ENCODE measurements around the gene KPNA1. TPM values are rescaled to one million over a fixed set of nuclear protein-coding genes. Genes with fewer than 3 reads are reported as not detected.
"Not testable (repeated sequence)": the region's sequence is repeated elsewhere in the genome, so short reads cannot be mapped to it uniquely, and the experiment has no call there.

The KPNA1 gene
- total RNA-seq, 1 donor from 2014 or later: 88.2 TPM

DNA sequence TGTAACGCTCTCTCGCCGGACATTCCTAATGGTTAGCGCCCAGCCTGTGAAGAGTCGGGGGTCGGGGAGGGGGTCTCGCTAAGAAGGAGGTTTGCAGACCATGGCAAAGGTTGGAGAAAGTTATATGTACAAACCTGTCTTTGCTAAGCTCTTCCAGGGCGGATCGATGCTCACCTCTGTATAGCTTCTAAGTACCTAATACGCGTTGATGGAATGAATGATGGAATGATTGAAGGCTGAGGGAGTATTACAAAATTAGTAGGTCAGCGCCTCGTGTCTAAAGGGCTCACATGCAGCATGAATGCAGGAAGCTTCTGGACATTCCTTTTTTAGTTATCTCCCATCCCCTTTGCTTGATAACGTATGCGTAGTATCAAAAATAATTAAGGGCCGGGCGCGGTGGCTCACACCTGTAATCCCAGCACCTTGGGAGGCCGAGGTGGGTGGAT lies 305 bp upstream of the KPNA1 start:
- intact Hi-C loops (cut with micrococcal nuclease): loop anchor here (1.0 to 10.0 kb wide), 3 partner anchors 19 to 280 kb away; partner anchors contain the start of genes HSPBAP1 and SLC49A4
- H3K4me3 Mint-ChIP-seq: peak overlapping the region; percentile 90
- peaks cover 8% of the 10 kb centered on the region for H3K36me3 Mint-ChIP-seq (ENCODE audit: low read depth)
- peaks cover 41% of the 10 kb centered on the region for H3K4me1 Mint-ChIP-seq (ENCODE audit: low read depth)
- H3K27ac Mint-ChIP-seq: peak overlapping the region; percentile 85
- no peak for DNase-seq (ENCODE audit: low spot score)
- H3K9me3 Mint-ChIP-seq: no peaks in the 10 kb centered on the region
- peaks cover 4% of the 10 kb centered on the region for H3K27me3 Mint-ChIP-seq (ENCODE audit: insufficient read depth)

GRCh38 chr3:122513386-122514122 lies 1.2 kb downstream of the KPNA1 start:
- Mint-ChIP-seq H3K4me3 (peak overlapping the region; percentile 89), H3K4me1 (ENCODE audit: low read depth) (peaks cover 49% of the 10 kb centered on the region), H3K9me3 (no peaks in the 10 kb centered on the region), H3K36me3 (ENCODE audit: low read depth) (peaks cover 12% of the 10 kb centered on the region), H3K27ac (peak overlapping the region; percentile 92), H3K27me3 (ENCODE audit: insufficient read depth) (peaks cover 4% of the 10 kb centered on the region)
- no peak for DNase-seq (ENCODE audit: low spot score)
- intact Hi-C loops (cut with micrococcal nuclease): loop anchor here (1.0 to 10.0 kb wide), 9 partner anchors 16 to 678 kb away; partner anchors contain the start of genes DTX3L, EAF2, FAM162A and HSPBAP1

DNA sequence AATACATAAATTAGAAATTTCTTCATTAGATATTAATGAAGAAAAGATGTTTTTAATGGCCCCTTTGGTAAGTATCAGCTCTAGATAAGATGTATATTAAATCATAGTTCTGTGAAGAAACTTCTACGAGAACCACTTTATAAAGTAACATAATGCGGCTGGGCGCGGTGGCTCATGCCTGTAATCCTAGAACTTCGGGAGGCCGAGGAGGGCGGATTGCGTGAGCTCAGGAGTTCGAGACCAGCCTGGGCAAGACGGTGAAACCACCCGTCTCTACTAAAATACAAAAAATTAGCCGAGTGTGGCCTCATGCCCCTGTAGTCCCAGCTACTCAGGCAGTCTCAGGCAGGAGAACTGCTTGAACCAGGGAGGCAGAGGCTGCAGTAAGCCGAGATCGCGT lies 2.5 kb downstream of the KPNA1 start:
- intact Hi-C loops (cut with micrococcal nuclease): loop anchor here (10.0 kb wide), 1 partner anchor 283 kb away; the partner anchor contains the start of genes HSPBAP1 and SLC49A4
- H3K36me3 Mint-ChIP-seq (ENCODE audit: low read depth): peaks cover 16% of the 10 kb centered on the region
- H3K4me1 Mint-ChIP-seq (ENCODE audit: low read depth): peaks cover 60% of the 10 kb centered on the region
- DNase-seq (ENCODE audit: low spot score): no peak
- H3K27me3 Mint-ChIP-seq (ENCODE audit: insufficient read depth): no peaks in the 10 kb centered on the region
- H3K27ac Mint-ChIP-seq: no peak overlapping the region
- no peaks in the 10 kb centered on the region for H3K9me3 Mint-ChIP-seq
- peak overlapping the region; percentile 19 for H3K4me3 Mint-ChIP-seq

DNA sequence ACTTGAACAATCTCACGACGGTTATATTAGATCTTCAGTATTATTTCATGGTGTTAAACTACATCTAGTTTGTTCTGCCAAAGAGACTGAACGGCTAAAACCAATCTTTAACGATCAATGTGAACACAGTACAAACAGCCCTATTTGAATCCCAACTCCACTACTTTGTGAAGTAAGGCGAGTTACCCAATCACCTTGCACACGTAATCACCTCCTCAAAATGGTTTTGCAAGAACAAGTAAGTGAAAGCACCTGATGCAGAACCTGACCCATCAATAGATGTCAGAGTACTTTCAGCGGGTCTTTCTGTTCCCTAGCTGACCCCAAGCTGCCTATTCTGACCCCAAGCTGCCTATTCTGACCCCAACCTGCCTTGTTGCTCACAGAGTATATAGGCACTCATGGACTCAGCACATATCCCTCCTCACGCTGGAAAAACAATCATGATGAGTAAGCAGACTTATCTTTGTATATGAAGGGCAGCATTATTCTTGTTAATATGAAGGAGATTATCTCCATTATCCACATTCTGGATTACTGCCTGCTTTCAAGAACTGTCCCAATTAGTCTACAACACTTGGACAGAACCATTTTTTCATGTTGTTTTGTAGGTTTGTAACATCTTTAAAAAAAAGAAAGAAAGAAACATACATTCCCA lies 3.7 kb downstream of the KPNA1 start:
- DNase-seq (ENCODE audit: low spot score): no peak

GRCh38 chr3:122508944-122509343 lies 5.8 kb downstream of the KPNA1 start:
- H3K4me3 Mint-ChIP-seq; H3K9me3 Mint-ChIP-seq; H3K27ac Mint-ChIP-seq; H3K27me3 Mint-ChIP-seq (ENCODE audit: insufficient read depth); DNase-seq (ENCODE audit: low spot score): not testable (repeated sequence)
- H3K4me1 Mint-ChIP-seq (ENCODE audit: low read depth): peaks cover 68% of the 10 kb centered on the region
- H3K36me3 Mint-ChIP-seq (ENCODE audit: low read depth): peaks cover 18% of the 10 kb centered on the region
- intact Hi-C loops (cut with micrococcal nuclease): loop anchor here (1.0 kb wide), 1 partner anchor 12 kb away; no protein-coding TSS in a partner anchor

More for the DNA sequence above, 3.7 kb downstream of the KPNA1 start:
- Mint-ChIP-seq H3K27me3 (ENCODE audit: insufficient read depth) (no peaks in the 10 kb centered on the region), H3K4me1 (ENCODE audit: low read depth) (peaks cover 67% of the 10 kb centered on the region), H3K9me3 (no peaks in the 10 kb centered on the region), H3K4me3 (no peak overlapping the region), H3K36me3 (ENCODE audit: low read depth) (peaks cover 16% of the 10 kb centered on the region), H3K27ac (no peak overlapping the region)
- intact Hi-C loops (cut with micrococcal nuclease): loop anchor here (10.0 kb wide), 1 partner anchor 284 kb away; the partner anchor contains the start of genes HSPBAP1 and SLC49A4

DNA sequence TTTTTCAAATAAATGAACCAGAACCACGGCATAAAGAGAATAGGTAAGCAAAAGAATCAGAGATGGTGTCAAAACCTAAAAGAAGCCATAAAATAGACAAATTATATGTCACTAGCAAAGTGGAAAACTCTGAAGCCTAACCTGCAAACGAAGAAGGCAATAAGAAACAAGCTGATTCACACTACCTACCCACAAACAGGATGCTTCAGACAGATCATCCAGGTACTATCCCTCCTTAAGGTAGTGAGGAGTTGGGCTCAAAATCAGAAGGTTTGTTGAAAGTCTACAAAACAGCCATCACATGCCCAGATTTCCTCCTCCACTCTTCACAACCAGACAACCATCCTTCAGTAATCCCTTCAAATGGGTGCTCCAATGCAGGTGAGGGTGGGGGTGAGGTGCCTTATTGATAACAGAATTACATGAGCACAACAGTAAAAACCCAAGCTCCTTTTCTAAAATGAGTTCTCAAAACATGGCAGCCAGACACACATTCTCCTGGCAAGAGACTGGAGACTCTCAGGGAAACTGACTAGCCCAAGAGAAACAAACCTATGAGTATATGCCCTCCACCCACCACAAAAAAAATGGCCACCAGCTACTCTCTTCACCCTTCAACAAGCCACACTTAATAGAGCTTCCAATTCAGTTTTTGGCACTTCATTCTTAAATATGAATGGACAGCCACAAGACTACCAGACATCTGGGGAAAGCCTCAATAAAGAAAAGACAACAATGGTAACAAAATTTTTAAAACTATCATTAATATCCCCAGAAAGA lies 6.4 kb downstream of the KPNA1 start:
- Mint-ChIP-seq H3K27me3 (ENCODE audit: insufficient read depth) (no peaks in the 10 kb centered on the region), H3K4me3 (no peak overlapping the region), H3K27ac (no peak overlapping the region), H3K36me3 (ENCODE audit: low read depth) (peaks cover 16% of the 10 kb centered on the region), H3K9me3 (no peaks in the 10 kb centered on the region), H3K4me1 (ENCODE audit: low read depth) (peaks cover 62% of the 10 kb centered on the region)
- no peak for DNase-seq (ENCODE audit: low spot score)
- intact Hi-C loops (cut with micrococcal nuclease): loop anchor here (1.0 kb wide), 1 partner anchor 11 kb away; no protein-coding TSS in a partner anchor

- intact Hi-C loops (cut with micrococcal nuclease): no loop called here
These were observed 8.3 kb downstream of the KPNA1 start for GRCh38 chr3:122506450-122506849.

GRCh38 chr3:122505676-122506075 lies 9.1 kb downstream of the KPNA1 start:
- DNase-seq (ENCODE audit: low spot score): no peak
- intact Hi-C loops (cut with micrococcal nuclease): no loop called here
- Mint-ChIP-seq H3K9me3 (no peaks in the 10 kb centered on the region), H3K4me3 (no peak overlapping the region), H3K27me3 (ENCODE audit: insufficient read depth) (no peaks in the 10 kb centered on the region), H3K36me3 (ENCODE audit: low read depth) (peaks cover 20% of the 10 kb centered on the region), H3K4me1 (ENCODE audit: low read depth) (peaks cover 53% of the 10 kb centered on the region), H3K27ac (no peak overlapping the region)

More at GRCh38 chr3:122506450-122506849, 8.3 kb downstream of the KPNA1 start:
- Mint-ChIP-seq H3K27ac (peak overlapping the region; percentile 35), H3K4me1 (ENCODE audit: low read depth) (peaks cover 55% of the 10 kb centered on the region), H3K27me3 (ENCODE audit: insufficient read depth) (no peaks in the 10 kb centered on the region), H3K36me3 (ENCODE audit: low read depth) (peaks cover 15% of the 10 kb centered on the region), H3K9me3 (no peaks in the 10 kb centered on the region), H3K4me3 (no peak overlapping the region)
- no peak for DNase-seq (ENCODE audit: low spot score)

DNA sequence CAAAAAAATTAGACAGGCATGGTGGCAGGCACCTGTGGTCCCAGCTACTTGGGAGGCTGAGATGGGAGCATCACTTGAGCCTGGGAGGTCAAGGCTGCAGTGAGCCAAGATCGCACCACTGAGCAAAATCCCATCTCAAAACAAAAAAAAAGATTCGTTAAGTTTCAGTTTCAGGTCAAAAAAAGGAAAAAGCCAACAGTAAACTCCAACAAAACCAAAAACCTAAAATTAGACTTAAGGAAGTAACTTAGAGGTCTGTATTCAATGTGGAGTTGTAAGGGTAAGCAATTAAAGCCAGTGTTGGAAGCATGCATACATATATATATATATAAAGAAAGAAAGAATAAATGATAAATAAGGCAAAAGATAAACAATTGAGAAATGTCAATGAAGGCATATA lies 11.8 kb downstream of the KPNA1 start:
- Mint-ChIP-seq H3K4me3 (no peak overlapping the region), H3K27me3 (ENCODE audit: insufficient read depth) (no peaks in the 10 kb centered on the region), H3K4me1 (ENCODE audit: low read depth) (peaks cover 50% of the 10 kb centered on the region), H3K9me3 (no peaks in the 10 kb centered on the region), H3K27ac (no peak overlapping the region), H3K36me3 (ENCODE audit: low read depth) (peaks cover 12% of the 10 kb centered on the region)
- intact Hi-C loops (cut with micrococcal nuclease): no loop called here
- no peak for DNase-seq (ENCODE audit: low spot score)

DNA sequence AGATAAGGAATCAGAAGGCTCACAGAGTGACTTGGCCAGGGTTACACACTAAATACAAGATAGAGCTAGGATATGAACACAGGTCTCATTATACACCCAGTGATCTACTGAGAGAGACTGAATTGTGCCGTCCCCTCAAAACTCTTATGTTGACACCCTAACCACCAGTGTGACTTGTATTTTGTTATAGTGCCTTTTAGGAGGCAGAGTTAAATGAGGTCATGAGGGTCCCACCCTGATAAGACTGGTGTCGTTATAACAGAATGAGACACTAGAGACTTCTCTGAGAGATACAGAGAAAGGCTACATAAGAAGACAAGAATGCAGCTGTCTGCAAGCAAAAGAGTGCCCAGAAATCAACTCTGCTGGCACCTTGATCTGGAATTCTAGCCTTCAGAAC lies 12.6 kb downstream of the KPNA1 start:
- H3K9me3 Mint-ChIP-seq: no peaks in the 10 kb centered on the region
- DNase-seq (ENCODE audit: low spot score): no peak
- no peaks in the 10 kb centered on the region for H3K27me3 Mint-ChIP-seq (ENCODE audit: insufficient read depth)
- H3K4me3 Mint-ChIP-seq: no peak overlapping the region
- peaks cover 53% of the 10 kb centered on the region for H3K4me1 Mint-ChIP-seq (ENCODE audit: low read depth)
- intact Hi-C loops (cut with micrococcal nuclease): no loop called here
- H3K36me3 Mint-ChIP-seq (ENCODE audit: low read depth): peaks cover 14% of the 10 kb centered on the region
- H3K27ac Mint-ChIP-seq: no peak overlapping the region

DNA sequence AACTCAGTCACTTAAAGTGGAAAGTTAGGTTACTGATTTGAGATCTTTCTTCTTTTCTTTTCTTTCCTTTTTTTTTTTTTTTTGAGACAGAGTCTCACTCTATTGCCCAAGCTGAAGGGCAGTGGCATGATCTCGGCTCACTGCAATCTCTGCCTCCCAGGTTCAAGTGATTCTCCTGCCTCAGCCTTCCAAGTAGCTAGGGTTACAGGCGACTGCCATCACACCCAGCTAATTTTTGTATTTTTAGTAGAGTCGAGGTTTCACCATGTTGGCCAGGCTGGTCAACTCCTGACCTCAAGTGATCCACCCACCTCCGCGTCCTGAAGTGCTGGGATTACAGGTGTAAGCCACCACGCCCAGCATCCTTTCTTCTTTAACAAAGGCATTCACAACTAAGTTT lies 13.8 kb downstream of the KPNA1 start:
- H3K9me3 Mint-ChIP-seq; H3K27me3 Mint-ChIP-seq (ENCODE audit: insufficient read depth); intact Hi-C loops (cut with micrococcal nuclease); H3K27ac Mint-ChIP-seq; H3K4me3 Mint-ChIP-seq; DNase-seq (ENCODE audit: low spot score): not testable (repeated sequence)
- peaks cover 53% of the 10 kb centered on the region for H3K4me1 Mint-ChIP-seq (ENCODE audit: low read depth)
- peaks cover 18% of the 10 kb centered on the region for H3K36me3 Mint-ChIP-seq (ENCODE audit: low read depth)

- no peak for DNase-seq (ENCODE audit: low spot score)
- no peaks in the 10 kb centered on the region for H3K9me3 Mint-ChIP-seq
- no peak overlapping the region for H3K27ac Mint-ChIP-seq
- intact Hi-C loops (cut with micrococcal nuclease): no loop called here
- peaks cover 43% of the 10 kb centered on the region for H3K4me1 Mint-ChIP-seq (ENCODE audit: low read depth)
- no peaks in the 10 kb centered on the region for H3K27me3 Mint-ChIP-seq (ENCODE audit: insufficient read depth)
- peak overlapping the region; percentile 7 for H3K4me3 Mint-ChIP-seq
- peaks cover 26% of the 10 kb centered on the region for H3K36me3 Mint-ChIP-seq (ENCODE audit: low read depth)
These were observed 16.6 kb downstream of the KPNA1 start for GRCh38 chr3:122498152-122498551.
